Vagina (tissue), 2 donors: ENCODE results near the gene IL17C. TPM values are rescaled to one million over a fixed set of nuclear protein-coding genes. Genes with fewer than 3 reads are reported as not detected.

ENCODE experiments used
- DNase-seq, 2 donors: peaks; one replicate each; pipeline ENCODE4 v3.0.0-alpha.2; 2017; ENCODE audit errors: extremely low spot score in 2 of 2
- H3K27ac ChIP-seq: fragments of 200-600 bp; sonication (generic); one replicate; pipeline ENCODE4 v1.5.1; 2019
- H3K27me3 ChIP-seq: fragments of 200-600 bp; sonication (generic); one replicate; pipeline ENCODE4 v1.5.1; 2019
- H3K36me3 ChIP-seq, 2 donors: fragments of 200-600 bp; sonication (generic); one replicate each; pipeline ENCODE4 v1.5.1; 2017 to 2019
- H3K4me1 ChIP-seq: fragments of 200-600 bp; sonication (generic); one replicate; pipeline ENCODE4 v1.5.1; 2019
- H3K4me3 ChIP-seq, 2 donors: fragments of 200-600 bp; sonication (generic); 1 replicate in 1 of 2; 2 replicates in 1 of 2; pipeline ENCODE4 v1.5.1; 2016 to 2019
- H3K9me3 ChIP-seq: fragments of 200-600 bp; sonication (generic); one replicate; pipeline ENCODE4 v1.5.1; 2019
- CTCF ChIP-seq, 3 experiments: fragments of 450-650 bp in 2 of 3; fragments of 200-600 bp in 1 of 3; sonication (generic) in 1 of 3; IDR thresholded peaks; one replicate each; pipeline ENCODE4 v1.5.1; 2017 to 2019; ENCODE audit warnings: antibody characterized with exemption in 3 of 3, mild to moderate bottlenecking in 2 of 3, moderate library complexity in 2 of 3
- POLR2A ChIP-seq, 2 donors: fragments of 450-650 bp; IDR thresholded peaks; one replicate each; pipeline ENCODE4 v1.6.1; 2017; ENCODE audit warnings: antibody characterized with exemption in 2 of 2, mild to moderate bottlenecking in 2 of 2, moderate library complexity in 2 of 2
- POLR2AphosphoS5 ChIP-seq, 2 donors: sonication (generic); formaldehyde crosslinking; IDR thresholded peaks; one replicate each; pipeline ENCODE4 v1.9.0; 2017; ENCODE audit warnings: antibody characterized with exemption in 2 of 2, mild to moderate bottlenecking in 2 of 2, low read depth in 1 of 2; ENCODE audit not compliant: insufficient read depth in 1 of 2
- intact Hi-C: fragments of 100-400 bp; cut with DNase I; formaldehyde crosslinking; loops from one replicate; pipeline ENCODE4 v1.15.1; 2023
- total RNA-seq: library from RNA; depleted of rRNA; stranded (reverse); fragments of >200 nt; gene quantifications from one replicate; pipeline ENCODE4 v1.2.3, GENCODE V29; 2016

IL17C gene
- total RNA-seq, 1 donor from 2014 or later, result not detected

DNA sequence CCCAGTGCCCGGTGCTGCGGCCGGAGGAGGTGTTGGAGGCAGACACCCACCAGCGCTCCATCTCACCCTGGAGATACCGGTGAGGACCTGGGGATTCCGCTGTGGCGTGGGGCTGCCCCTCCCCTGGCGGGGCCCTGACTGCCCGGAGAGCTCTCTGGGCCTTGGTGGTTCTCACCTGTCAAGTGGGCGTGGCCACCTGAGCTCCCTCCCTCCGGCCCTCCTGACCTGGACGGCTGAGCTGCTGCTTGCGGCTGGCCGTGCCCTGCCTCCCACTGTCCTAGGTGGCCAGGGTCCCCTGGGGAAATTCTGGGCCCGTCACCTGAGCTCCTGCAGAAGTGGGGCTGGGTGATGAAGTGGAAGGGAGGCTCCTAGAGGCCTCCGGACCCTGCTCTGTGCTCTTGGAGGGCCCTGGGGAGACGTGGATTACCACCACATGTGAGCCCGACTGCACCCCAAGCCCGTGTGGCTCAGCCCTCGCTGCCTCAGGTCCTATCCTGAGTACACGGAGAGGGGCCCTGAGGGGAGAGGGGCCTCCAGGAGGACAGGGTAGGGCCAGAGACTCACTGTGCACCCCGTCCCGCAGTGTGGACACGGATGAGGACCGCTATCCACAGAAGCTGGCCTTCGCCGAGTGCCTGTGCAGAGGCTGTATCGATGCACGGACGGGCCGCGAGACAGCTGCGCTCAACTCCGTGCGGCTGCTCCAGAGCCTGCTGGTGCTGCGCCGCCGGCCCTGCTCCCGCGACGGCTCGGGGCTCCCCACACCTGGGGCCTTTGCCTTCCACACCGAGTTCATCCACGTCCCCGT lies 1.1 kb downstream of the IL17C start:
- peaks cover 8% of the 10 kb centered on the region for H3K4me1 ChIP-seq
- no peak overlapping the region for H3K27ac ChIP-seq
- H3K36me3 ChIP-seq, result no peaks in the 10 kb centered on the region
- H3K9me3 ChIP-seq, result no peaks in the 10 kb centered on the region
- no peak overlapping the region for H3K4me3 ChIP-seq
- no peak for TF ChIP-seq POLR2A (IDR thresholded peaks at IDR 0.05)
- TF ChIP-seq CTCF (IDR thresholded peaks at IDR 0.05), result no peak
- TF ChIP-seq POLR2AphosphoS5 (IDR thresholded peaks at IDR 0.05; ENCODE audit: insufficient read depth in 1 of 2, low read depth in 1 of 2), result no peak
- intact Hi-C loops, result no loop called here
- peaks cover 12% of the 10 kb centered on the region for H3K27me3 ChIP-seq
- no peak for DNase-seq

- H3K27me3 ChIP-seq, result peaks cover 12% of the 10 kb centered on the region
- TF ChIP-seq POLR2AphosphoS5 (IDR thresholded peaks at IDR 0.05; ENCODE audit: insufficient read depth in 1 of 2, low read depth in 1 of 2) (no peak), CTCF (IDR thresholded peaks at IDR 0.05) (no peak), POLR2A (IDR thresholded peaks at IDR 0.05) (no peak)
- intact Hi-C loops, result no loop called here
- H3K4me3 ChIP-seq, result no peak overlapping the region
- H3K36me3 ChIP-seq, result no peaks in the 10 kb centered on the region
- no peak overlapping the region for H3K27ac ChIP-seq
- DNase-seq, result no peak
- no peaks in the 10 kb centered on the region for H3K9me3 ChIP-seq
- peaks cover 2% of the 10 kb centered on the region for H3K4me1 ChIP-seq
Measured at GRCh38 chr16:88640039-88640495, 1.7 kb downstream of the IL17C start.

GRCh38 chr16:88640498-88641247 lies 2.3 kb downstream of the IL17C start:
- Histone ChIP-seq H3K9me3 (no peaks in the 10 kb centered on the region), H3K4me1 (no peaks in the 10 kb centered on the region), H3K27me3 (peaks cover 12% of the 10 kb centered on the region), H3K27ac (no peak overlapping the region), H3K4me3 (no peak overlapping the region), H3K36me3 (no peaks in the 10 kb centered on the region)
- intact Hi-C loops, result no loop called here
- TF ChIP-seq POLR2AphosphoS5 (IDR thresholded peaks at IDR 0.05; ENCODE audit: insufficient read depth in 1 of 2, low read depth in 1 of 2) (no peak), CTCF (IDR thresholded peaks at IDR 0.05) (no peak), POLR2A (IDR thresholded peaks at IDR 0.05) (no peak)
- no peak for DNase-seq

DNA sequence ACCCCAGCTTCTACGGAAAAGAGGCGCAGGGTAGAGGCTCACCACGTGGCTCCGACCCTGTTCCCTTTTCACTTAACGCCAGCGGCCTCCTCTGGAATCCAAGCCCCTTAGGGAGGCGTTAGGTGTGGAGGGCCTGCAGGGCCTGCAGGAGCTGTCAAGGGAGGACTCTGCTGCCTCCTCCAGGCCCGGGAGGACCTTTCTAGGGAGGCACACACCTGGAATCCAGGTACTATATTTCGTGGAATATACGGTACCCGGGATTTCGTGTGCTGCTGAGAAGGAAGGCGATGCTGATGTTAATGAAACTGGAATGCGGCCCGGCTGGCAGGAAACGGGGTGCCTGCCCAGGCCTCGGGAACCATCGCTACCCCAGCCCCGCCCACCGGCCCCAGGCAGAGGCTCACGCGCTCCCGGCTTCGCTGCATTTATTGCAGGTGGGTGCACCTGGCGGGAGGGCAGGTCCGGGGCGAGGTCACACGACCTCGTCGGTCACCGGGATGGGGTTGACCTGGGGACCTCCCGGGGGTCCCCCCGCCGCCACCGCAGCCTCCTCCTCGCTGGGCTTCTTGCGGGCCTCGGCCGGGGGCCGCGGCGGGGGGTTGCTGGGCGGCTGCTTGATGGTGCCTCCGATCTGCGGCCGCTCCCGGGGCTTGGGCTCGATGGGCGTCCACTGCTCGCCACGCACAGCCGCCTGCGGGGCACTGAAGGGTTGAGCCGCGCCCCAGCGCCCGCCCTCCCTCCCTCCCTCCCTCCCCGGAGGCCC lies 4.7 kb downstream of the IL17C start:
- intact Hi-C loops, result no loop called here
- Histone ChIP-seq H3K4me1 (no peaks in the 10 kb centered on the region), H3K27me3 (peaks cover 7% of the 10 kb centered on the region), H3K4me3 (no peak overlapping the region), H3K9me3 (no peaks in the 10 kb centered on the region), H3K36me3 (no peaks in the 10 kb centered on the region), H3K27ac (no peak overlapping the region)
- TF ChIP-seq POLR2AphosphoS5 (IDR thresholded peaks at IDR 0.05; ENCODE audit: insufficient read depth in 1 of 2, low read depth in 1 of 2), result no peak
- no peak for TF ChIP-seq CTCF (IDR thresholded peaks at IDR 0.05)
- no peak for TF ChIP-seq POLR2A (IDR thresholded peaks at IDR 0.05)
- DNase-seq, result no peak
